ENCODE measurements around the gene RAB9A. TPM values are rescaled to one million over a fixed set of nuclear protein-coding genes. Genes with fewer than 3 reads are reported as not detected.
A peak's percentile ranks its signal among the peaks of the same experiment; 100 is the strongest.
"Not testable (repeated sequence)": the region's sequence is repeated elsewhere in the genome, so short reads cannot be mapped to it uniquely, and the experiment has no call there.

The RAB9A gene
- total RNA-seq (2014; rRNA removed; shearing (Covaris generic)) (11.2 and 14.1 TPM in 2 replicates), total RNA-seq (2022) (9.4 and 11.7 TPM in 2 replicates), Bru-seq, nascent RNA (percentile 65 among the genes with signal in this experiment), BruChase-seq, experiment 1, labeled RNA remaining after a 6-hour chase (percentile 66 among the genes with signal in this experiment), BruChase-seq, experiment 2, labeled RNA remaining after a 2-hour chase (percentile 67 among the genes with signal in this experiment)
- long read RNA-seq, transcript RAB9A-202 (3 exons, 2,039 nt), result major isoform, 7 of 23 reads
- long read RNA-seq, transcript RAB9A-203 (2 exons, 737 nt), result minor isoform, 5 of 23 reads
- long read RNA-seq, partial matches to known transcripts, result 0 of 23 reads
- long read RNA-seq, other reads (novel, unspliced or antisense), result 11 of 23 reads

- Histone ChIP-seq H3K4me3 (ENCODE audit: low read depth, low read length, poor library complexity, severe bottlenecking) (peak within 1 kb of the TSS; percentile 92), H3K36me3 (ENCODE audit: insufficient read depth, low read length) (no peaks in the 10 kb centered on the region), H4K20me1 (ENCODE audit: insufficient read depth, low read length) (peaks cover 13% of the 10 kb centered on the region; the same call in 1 of the 2 replicates), H2AFZ (ENCODE audit: low read length) (peak within 1 kb of the TSS; percentile 84), H3K9me2 (ENCODE audit: insufficient read depth, low read length) (no peaks in the 10 kb centered on the region), H3K27ac (ENCODE audit: low read depth, low read length, poor library complexity, severe bottlenecking) (peak within 1 kb of the TSS; percentile 58), H3K4me2 (ENCODE audit: low read length) (peak within 1 kb of the TSS; percentile 87), H3K4me1 (ENCODE audit: insufficient read depth, low read length, poor library complexity, severe bottlenecking) (peaks cover 47% of the 10 kb centered on the region), H3K9me3 (ENCODE audit: low read length) (no peaks in the 10 kb centered on the region), H3K79me2 (ENCODE audit: insufficient read depth, low read depth, low read length) (peaks cover 50% of the 10 kb centered on the region)
- ChIA-PET CTCF (ENCODE audit: unreplicated experiment) (no interaction called here), POLR2A (interaction anchor here (0.9 to 4.8 kb wide), 6 partner anchors 8 to 708 kb away, joined by 3 to 43 read pairs (median 4); partner anchors contain the start of genes OFD1 and TRAPPC2)
- no peak for TF ChIP-seq CTCF (conservative IDR thresholded peaks at IDR 0.05; ENCODE audit: low read length)
- TF ChIP-seq EZH2phosphoT487 (IDR thresholded peaks at IDR 0.05; ENCODE audit: borderline replicate concordance, low read depth, low read length), result no peak
- DNase-seq (ENCODE audit: low spot score), result peak; percentile 64
- intact Hi-C loops (cut with micrococcal nuclease; ENCODE audit: unreplicated experiment), result no loop called here
- no TSS peak for BruUV-seq (replicated peaks)
Measured at GRCh38 chrX:13688958-13689740, at the start of gene RAB9A. Gene RAB9A, plus strand, starts transcription at chrX:13689128. Its CDS starts 19,619 bp downstream, at chrX:13708747.

- intact Hi-C loops (cut with micrococcal nuclease; ENCODE audit: unreplicated experiment); H3K4me1 ChIP-seq (ENCODE audit: insufficient read depth, low read length, poor library complexity, severe bottlenecking); H3K4me2 ChIP-seq (ENCODE audit: low read length); H3K36me3 ChIP-seq (ENCODE audit: insufficient read depth, low read length); H3K27ac ChIP-seq (ENCODE audit: low read depth, low read length, poor library complexity, severe bottlenecking); H3K9me2 ChIP-seq (ENCODE audit: insufficient read depth, low read length); H3K79me2 ChIP-seq (ENCODE audit: insufficient read depth, low read depth, low read length); H3K4me3 ChIP-seq (ENCODE audit: low read depth, low read length, poor library complexity, severe bottlenecking); H4K20me1 ChIP-seq (ENCODE audit: insufficient read depth, low read length); DNase-seq (ENCODE audit: low spot score); CTCF ChIA-PET (ENCODE audit: unreplicated experiment); POLR2A ChIA-PET; H2AFZ ChIP-seq (ENCODE audit: low read length); BruUV-seq (replicated peaks); H3K9me3 ChIP-seq (ENCODE audit: low read length): not testable (repeated sequence)
Measured at GRCh38 chrX:13641684-13642083, 47.2 kb upstream of the RAB9A start.

GRCh38 chrX:13645464-13646153 lies 43.3 kb upstream of the RAB9A start:
- no peaks in the 10 kb centered on the region for H3K79me2 ChIP-seq (ENCODE audit: insufficient read depth, low read depth, low read length)
- H3K4me3 ChIP-seq (ENCODE audit: low read depth, low read length, poor library complexity, severe bottlenecking), result no peak overlapping the region
- intact Hi-C loops (cut with micrococcal nuclease; ENCODE audit: unreplicated experiment), result loop anchor here (2.0 to 5.0 kb wide), 2 partner anchors 138 to 699 kb away; no protein-coding TSS in a partner anchor
- no peak overlapping the region for H3K27ac ChIP-seq (ENCODE audit: low read depth, low read length, poor library complexity, severe bottlenecking)
- H3K9me2 ChIP-seq (ENCODE audit: insufficient read depth, low read length), result no peaks in the 10 kb centered on the region
- H3K4me2 ChIP-seq (ENCODE audit: low read length), result no peak overlapping the region
- no peaks in the 10 kb centered on the region for H3K9me3 ChIP-seq (ENCODE audit: low read length)
- no peak overlapping the region for H2AFZ ChIP-seq (ENCODE audit: low read length)
- POLR2A ChIA-PET, result no interaction called here
- H3K4me1 ChIP-seq (ENCODE audit: insufficient read depth, low read length, poor library complexity, severe bottlenecking), result no peaks in the 10 kb centered on the region
- no peak for DNase-seq (ENCODE audit: low spot score)
- CTCF ChIA-PET (ENCODE audit: unreplicated experiment), result no interaction called here
- no peak for TF ChIP-seq CTCF (conservative IDR thresholded peaks at IDR 0.05; ENCODE audit: low read length)
- no peak for TF ChIP-seq EZH2phosphoT487 (IDR thresholded peaks at IDR 0.05; ENCODE audit: borderline replicate concordance, low read depth, low read length)
- no TSS peak for BruUV-seq (replicated peaks)
- no peaks in the 10 kb centered on the region for H3K36me3 ChIP-seq (ENCODE audit: insufficient read depth, low read length)
- H4K20me1 ChIP-seq (ENCODE audit: insufficient read depth, low read length), result no peaks in the 10 kb centered on the region

Measured in OCI-LY7 (cell line).